ENCODE data around the gene RASGEF1C.
"Not testable (repeated sequence)": the region's sequence is repeated elsewhere in the genome, so short reads cannot be mapped to it uniquely, and the experiment has no call there.

Gene RASGEF1C

GRCh38 chr5:180124662-180125061, 84.3 kb downstream of the RASGEF1C start:
- not testable (repeated sequence) for H3K4me3 Mint-ChIP-seq, H3K36me3 Mint-ChIP-seq, H3K27ac Mint-ChIP-seq, H3K4me1 Mint-ChIP-seq, H3K9me3 Mint-ChIP-seq, H3K27me3 Mint-ChIP-seq
- CTCF ChIA-PET, result interaction anchor here (1.0 to 2.0 kb wide), 3 partner anchors 85 to 203 kb away, joined by 3 to 6 read pairs (median 4); partner anchors contain the start of gene RASGEF1C
- DNase-seq, result peak; percentile 3

DNA sequence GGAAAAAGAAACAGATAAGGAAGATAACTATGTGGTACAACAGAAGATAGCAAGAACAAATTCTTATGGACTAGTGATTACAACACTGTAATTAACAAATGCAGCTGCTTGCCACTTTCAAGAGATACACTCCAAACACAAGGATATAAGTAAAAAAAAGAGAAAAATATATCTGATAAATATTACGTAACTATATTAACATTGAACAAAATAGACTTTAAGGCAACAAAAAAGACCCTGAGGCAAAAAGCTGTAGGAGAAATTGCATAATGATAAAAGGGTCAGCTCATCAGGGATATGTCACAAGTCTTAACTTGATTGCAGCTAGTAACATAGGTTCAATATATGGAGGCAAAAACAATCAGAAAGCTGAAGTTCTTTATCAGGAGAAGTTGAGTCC, 86.1 kb downstream of the RASGEF1C start:
- Mint-ChIP-seq H3K9me3 (no peaks in the 10 kb centered on the region), H3K4me1 (no peaks in the 10 kb centered on the region)
- CTCF ChIA-PET, result interaction anchor here (0.6 kb wide), 1 partner anchor 87 kb away, joined by 3 read pairs; no protein-coding TSS in a partner anchor

DNA sequence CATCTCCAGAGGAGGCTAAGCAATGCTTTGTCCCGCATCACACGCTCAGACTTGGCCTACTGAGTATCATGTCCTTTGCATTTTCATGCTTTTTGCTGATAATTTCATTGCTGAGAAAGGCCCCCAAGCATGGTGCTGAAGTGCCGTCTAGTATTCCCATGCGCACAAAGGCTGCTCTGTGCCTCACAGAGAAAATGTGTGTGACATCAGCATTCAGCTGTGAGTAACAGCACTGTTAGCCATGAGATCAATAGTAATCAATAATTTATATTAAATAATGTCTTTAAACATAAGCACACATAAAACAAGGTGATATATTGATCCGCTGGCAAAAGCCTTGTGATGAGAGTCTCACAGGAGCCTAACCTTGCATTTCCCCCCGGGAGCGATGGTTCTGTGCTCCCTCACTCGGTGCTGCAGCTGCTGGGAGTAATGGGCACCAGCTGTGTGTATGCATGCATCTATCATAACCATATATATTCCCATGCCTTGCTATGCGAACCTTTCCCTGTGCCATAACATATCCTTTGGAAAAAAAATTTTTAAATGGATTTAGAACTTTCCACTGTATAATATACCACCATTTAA, 87.1 kb downstream of the RASGEF1C start:
- DNase-seq, result peak; percentile 5
- Mint-ChIP-seq H3K27me3 (no peaks in the 10 kb centered on the region), H3K4me3 (no peak overlapping the region), H3K4me1 (no peaks in the 10 kb centered on the region), H3K36me3 (no peaks in the 10 kb centered on the region), H3K27ac (no peak overlapping the region), H3K9me3 (no peaks in the 10 kb centered on the region)
- CTCF ChIA-PET, result no interaction called here

More for the DNA sequence above, 86.1 kb downstream of the RASGEF1C start:
- DNase-seq, result no peak
- H3K27me3 Mint-ChIP-seq, result no peaks in the 10 kb centered on the region
- no peaks in the 10 kb centered on the region for H3K36me3 Mint-ChIP-seq
- H3K27ac Mint-ChIP-seq, result no peak overlapping the region
- H3K4me3 Mint-ChIP-seq, result no peak overlapping the region

GRCh38 chr5:180120237-180121101, 88.5 kb downstream of the RASGEF1C start:
- Mint-ChIP-seq H3K4me1 (no peaks in the 10 kb centered on the region), H3K27me3 (no peaks in the 10 kb centered on the region), H3K4me3 (no peak overlapping the region), H3K36me3 (no peaks in the 10 kb centered on the region), H3K9me3 (no peaks in the 10 kb centered on the region), H3K27ac (no peak overlapping the region)
- DNase-seq, result peak; percentile 14
- CTCF ChIA-PET, result no interaction called here

- no peaks in the 10 kb centered on the region for H3K4me1 Mint-ChIP-seq
- no peaks in the 10 kb centered on the region for H3K36me3 Mint-ChIP-seq
- CTCF ChIA-PET, result no interaction called here
- DNase-seq, result peak; percentile 7
- no peak overlapping the region for H3K4me3 Mint-ChIP-seq
- H3K9me3 Mint-ChIP-seq, result no peaks in the 10 kb centered on the region
- no peak overlapping the region for H3K27ac Mint-ChIP-seq
- no peaks in the 10 kb centered on the region for H3K27me3 Mint-ChIP-seq
These were observed 89.1 kb downstream of the RASGEF1C start for GRCh38 chr5:180119903-180120236.

- H3K4me1 Mint-ChIP-seq, result no peaks in the 10 kb centered on the region
- H3K4me3 Mint-ChIP-seq, result no peak overlapping the region
- H3K27me3 Mint-ChIP-seq, result no peaks in the 10 kb centered on the region
- CTCF ChIA-PET, result no interaction called here
- DNase-seq, result peak; percentile 16
- no peaks in the 10 kb centered on the region for H3K9me3 Mint-ChIP-seq
- H3K36me3 Mint-ChIP-seq, result no peaks in the 10 kb centered on the region
- no peak overlapping the region for H3K27ac Mint-ChIP-seq
These were observed 89.7 kb downstream of the RASGEF1C start for GRCh38 chr5:180119031-180119902.

- peak; percentile 9 for DNase-seq
- Mint-ChIP-seq H3K27me3 (no peaks in the 10 kb centered on the region), H3K4me3 (no peak overlapping the region), H3K9me3 (no peaks in the 10 kb centered on the region), H3K36me3 (no peaks in the 10 kb centered on the region), H3K4me1 (no peaks in the 10 kb centered on the region), H3K27ac (no peak overlapping the region)
- CTCF ChIA-PET, result no interaction called here
These were observed 90.6 kb downstream of the RASGEF1C start for GRCh38 chr5:180118391-180118791.

- H3K36me3 Mint-ChIP-seq, result no peaks in the 10 kb centered on the region
- H3K27ac Mint-ChIP-seq, result no peak overlapping the region
- H3K4me3 Mint-ChIP-seq, result no peak overlapping the region
- no peaks in the 10 kb centered on the region for H3K9me3 Mint-ChIP-seq
- DNase-seq, result peak; percentile 14
- H3K27me3 Mint-ChIP-seq, result no peaks in the 10 kb centered on the region
- CTCF ChIA-PET, result no interaction called here
- H3K4me1 Mint-ChIP-seq, result no peaks in the 10 kb centered on the region
These were observed 91.8 kb downstream of the RASGEF1C start for GRCh38 chr5:180117000-180117725.

DNA sequence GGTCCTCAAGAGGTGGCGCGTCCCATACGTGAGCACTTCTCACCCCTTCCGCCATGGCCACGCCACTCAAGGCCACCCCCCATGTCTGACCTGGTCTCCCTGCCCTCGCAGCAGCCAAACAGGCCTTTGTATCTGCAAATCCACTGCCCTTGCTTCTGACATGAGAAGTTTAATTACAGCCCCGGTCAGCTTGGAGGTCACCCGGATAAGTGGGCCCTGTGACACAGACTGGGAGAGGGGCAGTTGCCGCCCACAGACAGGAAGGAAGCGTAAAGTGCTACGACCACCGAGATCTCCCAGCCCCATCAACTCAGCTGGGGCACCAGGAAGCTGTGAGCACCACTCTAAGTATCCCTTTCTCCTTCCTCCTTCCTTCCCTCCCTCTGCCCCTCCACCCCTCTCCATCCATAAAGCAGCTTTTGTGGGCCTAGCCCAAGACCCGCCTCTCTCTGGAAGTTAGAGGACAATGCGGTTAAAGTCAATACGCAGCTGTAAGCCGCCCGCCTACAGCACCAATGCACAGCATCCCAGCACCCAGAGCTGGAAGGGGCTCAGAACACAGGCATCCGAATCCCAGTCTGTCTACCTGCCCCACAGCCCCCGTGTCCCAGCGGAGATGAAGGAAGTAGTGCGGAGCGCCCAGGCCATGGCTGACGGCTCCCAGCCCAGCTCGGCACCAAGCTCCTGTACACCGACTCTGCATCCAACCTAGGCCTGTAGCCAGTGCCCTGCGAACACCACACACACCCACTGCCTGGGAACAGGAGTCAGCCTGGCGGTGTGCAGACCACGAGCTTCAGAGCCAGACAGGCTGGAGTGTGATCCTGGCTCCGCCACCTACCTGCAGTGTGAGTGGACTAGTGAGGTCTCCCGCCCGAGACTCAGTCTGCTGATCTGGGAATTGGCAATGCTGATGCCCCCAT, 92.7 kb downstream of the RASGEF1C start:
- H3K27me3 Mint-ChIP-seq, result no peaks in the 10 kb centered on the region
- CTCF ChIA-PET, result no interaction called here

GRCh38 chr5:180115326-180116076, 93.5 kb downstream of the RASGEF1C start:
- H3K4me3 Mint-ChIP-seq, result no peak overlapping the region
- no peak overlapping the region for H3K27ac Mint-ChIP-seq
- H3K36me3 Mint-ChIP-seq, result no peaks in the 10 kb centered on the region
- H3K27me3 Mint-ChIP-seq, result no peaks in the 10 kb centered on the region
- no peak for DNase-seq
- CTCF ChIA-PET, result no interaction called here
- H3K4me1 Mint-ChIP-seq, result no peaks in the 10 kb centered on the region
- no peaks in the 10 kb centered on the region for H3K9me3 Mint-ChIP-seq

More for the DNA sequence above, 92.7 kb downstream of the RASGEF1C start:
- no peak overlapping the region for H3K4me3 Mint-ChIP-seq
- H3K4me1 Mint-ChIP-seq, result no peaks in the 10 kb centered on the region
- H3K27ac Mint-ChIP-seq, result no peak overlapping the region
- no peaks in the 10 kb centered on the region for H3K9me3 Mint-ChIP-seq
- DNase-seq, result peak; percentile 17
- no peaks in the 10 kb centered on the region for H3K36me3 Mint-ChIP-seq

DNA sequence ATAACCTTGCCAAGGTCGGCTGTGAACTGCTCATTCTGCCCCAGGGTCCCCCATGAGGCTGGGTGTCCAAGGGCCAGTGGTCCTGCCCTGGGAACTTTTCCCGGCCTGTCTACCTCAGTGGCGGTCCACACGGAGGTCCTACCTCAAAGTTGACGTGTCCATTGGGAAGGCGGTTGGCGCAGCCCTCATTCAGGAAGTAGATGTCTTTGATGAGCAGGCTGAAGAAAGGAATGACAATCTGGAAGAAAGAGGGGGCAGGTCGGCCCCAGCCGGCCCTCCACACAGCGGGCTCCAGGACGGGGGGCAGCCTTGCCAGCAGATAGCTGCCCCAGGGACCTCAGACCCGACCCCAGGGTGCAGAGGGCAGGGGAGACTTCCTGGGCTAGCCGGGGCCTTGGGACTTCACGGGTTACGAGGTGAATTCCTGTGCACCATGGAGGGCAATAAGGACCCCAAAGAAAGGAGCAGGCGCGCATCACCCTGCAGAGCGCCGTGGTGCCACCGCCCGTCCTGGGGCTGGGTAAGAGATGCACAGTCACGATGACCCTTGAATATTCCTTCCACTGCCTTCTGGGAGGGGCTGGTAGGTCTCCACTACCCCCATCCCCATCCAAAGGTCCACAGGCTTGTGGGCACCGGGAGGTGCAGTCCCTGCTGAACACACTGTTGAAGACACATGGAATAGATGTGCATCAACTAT, 94.6 kb downstream of the RASGEF1C start:
- Mint-ChIP-seq H3K4me3 (no peak overlapping the region), H3K27ac (no peak overlapping the region), H3K27me3 (no peaks in the 10 kb centered on the region), H3K36me3 (no peaks in the 10 kb centered on the region), H3K9me3 (no peaks in the 10 kb centered on the region), H3K4me1 (no peaks in the 10 kb centered on the region)
- DNase-seq, result peak; percentile 15
- CTCF ChIA-PET, result no interaction called here

- no peak overlapping the region for H3K4me3 Mint-ChIP-seq
These were observed 95.2 kb downstream of the RASGEF1C start for GRCh38 chr5:180113660-180114303.

More at GRCh38 chr5:180113660-180114303, 95.2 kb downstream of the RASGEF1C start:
- Mint-ChIP-seq H3K36me3 (no peaks in the 10 kb centered on the region), H3K27me3 (no peaks in the 10 kb centered on the region), H3K9me3 (no peaks in the 10 kb centered on the region), H3K4me1 (no peaks in the 10 kb centered on the region), H3K27ac (no peak overlapping the region)
- CTCF ChIA-PET, result no interaction called here
- DNase-seq, result peak; percentile 10

Data from activated naive CD4-positive, alpha-beta T cell treated with anti-CD3 and anti-CD28 coated beads, Interleukin-2, amount 10 ng/mL, durations not matched to agents 7 days and 5 days (primary cell).